GM21786 (cell line): ENCODE measurements around the gene AP4B1.

Experiments used
- ATAC-seq: cut with Tn5 transposase; IDR thresholded peaks from one replicate; pipeline ENCODE4 v1.9.1; 2021; ENCODE audit not compliant: unreplicated experiment

Gene AP4B1

DNA sequence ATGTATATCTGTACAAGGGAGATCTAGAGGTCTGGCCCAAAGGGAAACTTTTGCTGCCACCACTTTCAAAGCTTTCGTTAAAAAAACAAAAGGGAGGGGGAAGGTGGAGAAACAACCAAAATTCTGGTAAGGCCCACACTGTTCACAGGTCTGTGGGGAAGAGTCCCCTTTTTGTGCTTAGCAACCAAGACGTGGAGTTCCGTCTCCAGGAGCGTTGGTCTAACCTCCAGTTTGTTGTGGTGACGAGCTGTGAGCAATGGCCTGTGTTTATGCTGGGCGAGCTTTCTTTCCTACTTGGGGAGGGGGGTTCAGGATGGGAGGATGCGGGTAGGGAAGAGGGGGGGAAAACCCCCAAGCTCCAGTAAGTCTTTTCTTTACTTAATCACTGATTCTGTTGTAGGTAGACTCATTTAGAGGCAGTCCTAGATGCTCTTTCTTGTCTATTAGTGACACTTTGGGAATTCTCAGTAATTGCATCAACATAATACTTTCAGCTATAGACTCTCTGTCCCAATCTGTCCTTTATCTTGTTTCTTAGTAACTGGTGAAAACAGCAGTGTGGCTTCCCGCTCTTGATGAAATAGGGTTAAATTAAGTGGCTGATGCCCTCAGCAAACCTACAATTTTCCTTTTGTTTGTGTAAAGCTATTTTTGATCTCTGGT, 26.0 kb upstream of the AP4B1 start:
- peak; percentile 25 for ATAC-seq

DNA sequence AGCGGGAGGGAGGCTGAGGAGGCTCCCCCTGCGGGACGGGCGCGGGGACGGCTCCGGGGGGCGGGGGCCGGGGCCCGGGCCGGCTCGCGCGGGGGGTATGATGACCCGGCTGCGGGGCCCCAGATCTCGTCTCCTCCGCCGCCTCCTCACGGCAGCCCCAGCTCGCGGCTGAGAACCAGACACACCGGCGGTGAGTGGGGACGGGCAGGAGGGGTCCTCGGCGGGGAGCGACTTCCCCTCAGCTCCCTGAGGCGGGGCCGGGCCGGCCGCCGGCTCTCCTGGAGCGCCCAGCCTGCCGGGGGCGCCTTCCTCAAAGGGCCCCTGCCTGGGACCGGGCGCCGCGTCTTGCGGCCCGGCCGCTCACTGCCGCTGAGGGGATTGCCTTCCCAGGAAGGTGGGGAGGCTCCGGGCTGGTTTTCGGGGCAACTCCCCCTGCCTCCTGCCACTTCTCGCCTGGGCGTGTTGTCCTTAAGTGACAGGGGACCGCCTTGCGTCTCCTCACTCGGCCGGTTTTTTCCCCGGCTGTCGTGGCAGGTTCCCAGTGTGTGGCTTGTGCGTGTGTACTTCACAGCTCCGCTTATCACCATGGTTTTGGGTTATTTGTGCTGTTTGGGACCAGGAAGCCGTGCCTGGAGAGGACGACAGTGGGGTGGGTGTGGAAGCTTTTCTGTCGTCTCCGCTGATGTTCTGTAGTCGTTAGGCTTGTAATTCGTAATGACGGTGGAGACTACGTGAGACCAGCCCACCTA, 25.3 kb upstream of the AP4B1 start:
- peak; percentile 22 for ATAC-seq

DNA sequence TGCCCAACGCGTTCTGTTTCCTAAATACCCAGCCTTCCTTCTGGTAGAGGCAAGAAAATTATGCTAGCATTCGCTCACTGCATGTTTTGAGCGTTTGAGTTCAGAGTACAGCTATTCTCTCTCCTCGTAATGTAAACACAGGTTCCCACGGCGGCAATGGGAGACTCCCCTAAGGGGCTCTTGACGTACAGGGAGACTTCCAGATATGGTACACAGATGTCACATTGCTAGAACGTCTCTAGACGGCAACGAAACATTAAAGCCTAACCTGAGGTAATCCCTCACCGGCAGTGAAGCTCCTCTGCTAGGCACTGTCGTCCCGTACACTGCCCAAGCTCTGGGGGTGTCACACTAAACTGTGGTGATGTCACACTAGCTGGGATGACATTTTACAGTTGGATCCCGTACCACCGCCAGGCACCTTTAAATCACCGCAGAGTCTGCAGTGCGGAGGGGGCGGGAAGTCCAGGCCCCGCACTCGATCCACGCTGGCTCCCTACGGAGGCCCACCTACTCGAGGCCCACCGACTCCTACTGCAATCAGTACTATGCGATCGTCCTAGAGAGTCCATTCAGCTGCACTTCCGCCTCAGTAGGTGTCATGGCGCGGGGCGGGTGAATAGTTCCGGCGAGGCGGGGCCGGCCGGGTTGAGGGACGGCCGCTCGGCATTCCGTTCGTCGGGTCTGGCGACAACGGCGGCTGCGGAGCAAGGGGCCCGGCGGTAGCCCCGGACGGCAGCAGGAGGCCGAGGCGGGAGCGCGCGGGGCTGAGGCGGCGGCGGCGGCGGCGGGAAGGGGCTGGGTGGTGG, 24.5 kb upstream of the AP4B1 start, which contains the start of gene HIPK1:
HIPK1 (plus strand) TSS at position 384 of the 809 bp plus-strand sequence.
- peak; percentile 60 for ATAC-seq

DNA sequence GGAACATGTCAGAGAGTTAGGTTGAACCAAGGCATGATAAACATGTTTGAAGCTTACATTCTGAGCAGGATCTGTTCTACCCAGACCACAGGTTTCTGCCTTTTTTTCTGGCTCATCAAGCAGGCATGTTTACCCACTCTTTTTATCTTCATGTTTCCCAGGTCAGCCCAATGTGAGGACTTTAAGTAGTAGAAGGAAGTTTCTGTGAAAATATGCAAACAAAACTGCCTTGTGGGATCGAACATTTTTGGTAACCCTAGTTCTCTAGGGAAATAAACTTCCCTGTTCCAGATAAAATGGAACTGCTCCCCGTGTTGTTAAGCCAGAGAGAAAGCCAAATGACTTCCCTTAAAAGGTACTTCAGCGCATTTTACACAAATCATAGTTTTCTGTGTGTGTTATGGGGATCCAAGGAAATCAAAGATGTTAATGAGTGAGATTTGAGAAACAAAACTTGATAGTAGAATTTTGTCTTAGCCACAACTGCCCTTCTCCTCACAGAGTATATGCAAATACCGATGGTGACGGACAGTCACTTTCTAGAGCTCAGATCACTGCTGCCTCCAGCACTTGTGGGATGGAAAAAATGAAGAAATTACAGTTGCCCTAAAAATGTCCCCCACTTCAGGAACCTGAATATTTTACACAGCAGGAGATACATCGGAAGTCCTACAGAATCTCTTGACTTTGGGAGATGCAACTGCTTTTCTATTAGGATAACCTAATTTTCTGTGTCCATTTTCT, 23.8 kb upstream of the AP4B1 start:
- ATAC-seq = peak; percentile 33

DNA sequence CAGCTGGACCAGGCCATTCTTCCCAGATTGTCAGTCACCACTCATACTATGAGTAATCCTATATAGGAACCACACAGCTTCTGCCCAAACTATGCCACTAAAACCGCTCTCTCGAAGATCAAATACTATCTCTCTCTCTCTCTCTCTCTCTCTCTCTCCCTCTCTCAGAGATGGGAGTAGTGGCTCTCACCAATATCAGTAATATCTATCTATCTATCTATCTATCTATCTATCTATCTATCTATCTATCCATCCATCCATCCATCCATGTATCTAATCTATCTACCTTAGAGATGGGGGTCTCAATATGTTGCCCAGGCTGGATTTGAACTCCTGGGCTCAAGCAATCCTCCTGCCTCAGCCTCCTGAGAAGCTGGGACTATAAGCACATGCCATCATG, 19.9 kb upstream of the AP4B1 start:
- ATAC-seq = no peak

DNA sequence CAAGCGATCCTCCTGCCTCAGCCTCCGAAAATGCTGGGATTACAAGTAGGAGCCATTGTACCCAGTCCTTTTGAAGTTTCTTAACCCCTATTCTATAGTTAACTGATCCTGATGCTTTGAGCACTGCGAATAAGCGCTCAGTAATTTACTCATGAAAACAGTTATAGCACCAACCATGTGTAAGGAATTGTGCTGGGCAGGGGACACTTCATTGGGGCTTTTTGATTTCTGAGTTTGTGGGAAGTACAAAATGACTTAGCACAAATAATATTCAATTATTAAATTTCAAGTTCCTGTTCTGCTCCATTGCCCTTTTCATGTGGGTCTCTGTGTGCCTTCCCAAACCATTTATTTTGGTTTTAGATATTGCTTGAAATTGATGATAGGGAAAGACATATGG, 18.4 kb upstream of the AP4B1 start:
- ATAC-seq = no peak

DNA sequence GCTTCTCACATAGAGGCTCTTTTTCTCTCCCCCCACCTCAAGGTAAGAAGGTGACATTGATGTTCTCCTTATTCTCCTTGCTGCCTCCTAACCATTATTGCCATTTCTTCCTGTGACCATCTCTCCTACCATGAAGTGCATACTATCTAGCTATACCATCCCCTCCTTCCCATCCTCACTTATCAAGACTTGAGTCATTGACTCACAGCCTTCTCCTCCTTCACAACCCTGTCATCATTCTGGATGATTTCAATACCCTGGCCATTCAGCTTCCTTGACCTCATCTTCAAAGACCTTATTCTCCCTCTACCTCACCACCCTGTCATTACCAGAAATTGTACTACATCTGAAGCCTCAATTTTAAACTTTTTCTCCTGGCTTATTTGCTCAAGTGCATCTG, 13.6 kb upstream of the AP4B1 start:
- no peak for ATAC-seq

DNA sequence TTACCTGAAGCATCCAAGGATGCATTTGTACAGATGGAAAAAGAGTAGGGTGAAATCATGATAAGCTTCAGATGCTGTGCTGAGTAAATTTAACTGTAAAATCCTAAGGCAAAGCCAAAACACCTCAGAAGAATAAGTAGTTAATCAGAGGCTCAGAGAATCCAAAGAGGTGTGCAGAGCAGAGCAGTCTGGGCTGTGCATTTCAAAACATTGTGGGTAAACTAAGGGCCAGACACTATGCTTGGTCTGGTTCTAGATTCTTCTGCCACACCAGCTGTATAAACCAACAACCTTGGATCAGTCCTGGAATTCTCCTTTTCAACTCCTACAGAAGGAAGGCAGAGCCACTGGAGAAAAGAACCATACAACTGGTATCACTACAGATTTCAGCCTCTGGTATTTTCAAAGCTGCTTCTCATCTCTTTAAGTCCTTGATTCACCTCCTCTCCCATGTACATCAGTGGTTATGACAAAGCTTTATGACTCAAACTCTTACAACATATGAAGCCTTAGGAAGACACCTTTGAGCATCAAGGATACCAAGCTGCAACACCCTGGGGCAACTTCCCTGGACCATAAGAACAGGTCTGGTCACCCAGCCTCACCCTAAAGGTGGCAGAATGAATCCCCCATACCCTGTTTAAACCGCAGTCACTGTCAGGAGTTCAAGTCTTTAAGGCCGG, 12.9 kb upstream of the AP4B1 start:
- no peak for ATAC-seq

DNA sequence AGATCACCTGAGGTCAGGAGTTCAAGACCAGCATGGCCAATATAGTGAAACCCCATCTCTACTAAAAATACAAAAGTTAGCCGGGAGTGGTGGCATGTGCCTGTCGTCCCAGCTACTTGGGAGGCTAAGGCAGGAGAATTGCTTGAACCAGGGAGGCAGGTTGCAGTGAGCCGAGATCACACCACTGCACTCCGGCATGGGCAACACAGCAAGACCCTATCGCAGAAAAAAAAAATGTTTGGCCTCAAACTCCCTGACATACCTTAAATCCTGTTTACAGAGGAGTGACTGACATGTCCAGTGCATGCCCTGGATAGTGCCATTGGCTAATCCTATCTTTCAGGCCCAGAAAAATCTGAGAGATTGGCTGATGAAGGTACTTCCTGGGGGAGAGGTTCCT, 12.4 kb upstream of the AP4B1 start:
- ATAC-seq = no peak

DNA sequence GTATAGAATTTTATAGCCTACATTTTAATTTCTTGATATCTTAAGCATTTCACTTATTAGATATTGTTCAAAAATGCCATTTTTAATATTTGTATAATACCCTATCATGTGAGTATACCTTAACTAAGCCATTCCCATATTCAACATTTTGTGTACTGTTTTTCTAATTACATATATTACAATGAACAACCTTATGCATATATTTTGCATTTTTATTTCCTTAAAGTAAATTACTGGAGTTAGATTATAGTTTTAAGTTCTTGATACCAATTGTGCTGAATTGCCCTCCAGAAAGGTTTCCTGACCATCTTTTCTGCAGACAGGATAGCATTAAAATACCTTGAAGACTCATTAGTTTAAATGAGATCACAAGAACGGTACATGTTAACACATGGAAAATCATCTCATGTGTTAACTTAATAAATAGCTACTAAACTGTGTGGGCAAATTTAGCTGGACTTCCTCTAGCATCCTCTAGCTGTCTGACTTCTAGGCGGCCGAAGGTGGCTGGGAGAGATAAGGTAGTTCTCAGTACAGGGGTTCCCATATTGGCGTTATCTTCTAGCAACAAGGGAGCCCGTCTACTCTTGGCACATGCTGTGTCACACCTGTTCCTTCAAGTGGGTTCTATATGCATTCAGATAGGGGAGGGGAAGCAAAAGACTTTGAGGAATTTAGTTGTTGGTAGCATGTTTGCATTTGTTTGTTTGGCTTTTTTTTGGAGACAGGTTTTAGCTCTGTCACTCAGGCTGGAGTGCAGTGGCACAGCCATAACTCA, 9.5 kb upstream of the AP4B1 start:
- ATAC-seq = no peak

DNA sequence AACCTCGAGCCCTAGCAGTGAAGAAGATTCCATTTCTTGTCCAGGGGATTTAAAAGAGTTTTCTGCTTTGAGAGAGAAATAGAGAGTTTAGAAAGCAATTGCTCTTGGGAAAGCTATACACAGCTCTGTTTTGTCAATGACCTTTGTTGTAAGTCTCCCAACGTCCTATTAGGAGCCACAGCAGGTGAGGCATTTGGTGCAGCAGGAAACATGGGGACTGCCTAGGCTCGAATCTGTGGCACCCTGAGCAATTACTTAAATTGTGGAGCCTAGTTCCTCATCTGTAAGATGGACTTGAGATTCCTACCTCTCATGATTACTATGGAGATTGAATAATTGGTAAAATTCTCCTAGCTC, 8.7 kb upstream of the AP4B1 start:
- no peak for ATAC-seq

DNA sequence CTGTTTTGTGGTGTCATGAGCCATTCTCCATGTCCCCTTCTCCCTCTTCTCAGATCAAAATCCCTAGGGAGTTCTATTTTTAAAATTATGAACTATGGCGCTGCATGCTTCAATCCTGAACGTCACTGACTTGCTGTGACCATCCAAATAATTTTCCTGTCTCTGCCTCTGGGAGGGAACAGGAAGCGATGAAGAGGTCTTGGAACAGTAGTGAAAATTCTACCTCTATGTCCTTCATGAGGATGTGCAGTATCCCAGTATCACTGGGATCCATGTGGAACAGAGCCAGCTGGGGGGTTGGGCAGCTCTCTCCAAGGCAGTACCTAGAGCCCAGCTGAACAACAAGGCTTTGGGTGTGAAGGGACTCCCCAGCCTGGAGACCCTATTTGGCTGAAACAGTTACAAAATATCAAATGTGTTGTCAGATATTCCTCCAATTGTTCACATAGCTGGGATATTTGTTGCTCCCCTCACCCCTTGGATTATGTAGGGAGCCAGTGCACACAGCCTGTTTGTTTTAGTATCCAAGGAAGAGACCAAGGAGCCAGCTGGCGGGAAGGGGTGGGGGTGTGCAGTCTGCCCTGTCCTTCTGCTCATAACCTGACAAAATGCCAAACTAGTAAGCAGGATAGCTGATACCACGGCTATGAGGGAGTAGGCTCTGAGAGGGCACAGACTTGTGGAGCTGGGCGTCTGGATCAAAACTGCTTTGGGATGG, 8.2 kb upstream of the AP4B1 start:
- no peak for ATAC-seq

DNA sequence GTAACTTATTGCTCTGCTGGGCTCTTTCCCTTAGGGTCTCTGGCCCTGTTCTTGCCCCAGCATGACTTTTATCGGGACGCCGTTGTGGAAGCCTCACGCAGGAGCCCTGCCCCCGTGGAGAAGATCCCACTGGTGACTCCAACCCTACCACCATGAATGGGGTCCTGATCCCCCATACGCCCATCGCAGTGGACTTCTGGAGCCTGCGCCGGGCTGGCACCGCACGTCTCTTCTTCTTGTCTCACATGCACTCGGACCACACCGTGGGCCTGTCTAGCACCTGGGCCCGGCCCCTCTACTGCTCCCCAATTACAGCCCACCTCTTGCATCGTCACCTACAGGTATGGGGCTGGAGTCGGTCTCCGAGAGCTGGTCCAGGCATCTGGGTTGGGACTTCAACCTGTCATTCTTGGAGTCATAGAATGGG, 849 bp upstream of the AP4B1 start:
- ATAC-seq = no peak

DNA sequence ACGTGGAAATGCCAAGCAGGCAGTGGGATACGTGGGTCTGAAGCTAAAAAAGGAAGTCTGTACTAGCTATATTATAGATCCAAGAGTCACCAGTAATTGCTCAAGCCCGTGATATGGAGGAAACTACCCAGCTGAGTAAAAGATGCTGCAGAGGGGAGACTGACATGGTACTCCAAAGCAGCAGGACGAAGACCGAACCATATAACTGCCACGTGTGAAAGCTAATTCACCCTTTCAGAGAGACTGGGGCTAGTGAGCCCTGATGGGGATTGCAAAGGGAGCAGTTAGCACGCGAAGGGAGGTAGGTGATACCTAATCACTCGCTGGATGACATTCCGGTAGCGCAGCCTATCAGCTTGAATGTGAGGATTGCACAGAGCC, 316 bp downstream of the AP4B1 start:
- peak; percentile 25 for ATAC-seq

DNA sequence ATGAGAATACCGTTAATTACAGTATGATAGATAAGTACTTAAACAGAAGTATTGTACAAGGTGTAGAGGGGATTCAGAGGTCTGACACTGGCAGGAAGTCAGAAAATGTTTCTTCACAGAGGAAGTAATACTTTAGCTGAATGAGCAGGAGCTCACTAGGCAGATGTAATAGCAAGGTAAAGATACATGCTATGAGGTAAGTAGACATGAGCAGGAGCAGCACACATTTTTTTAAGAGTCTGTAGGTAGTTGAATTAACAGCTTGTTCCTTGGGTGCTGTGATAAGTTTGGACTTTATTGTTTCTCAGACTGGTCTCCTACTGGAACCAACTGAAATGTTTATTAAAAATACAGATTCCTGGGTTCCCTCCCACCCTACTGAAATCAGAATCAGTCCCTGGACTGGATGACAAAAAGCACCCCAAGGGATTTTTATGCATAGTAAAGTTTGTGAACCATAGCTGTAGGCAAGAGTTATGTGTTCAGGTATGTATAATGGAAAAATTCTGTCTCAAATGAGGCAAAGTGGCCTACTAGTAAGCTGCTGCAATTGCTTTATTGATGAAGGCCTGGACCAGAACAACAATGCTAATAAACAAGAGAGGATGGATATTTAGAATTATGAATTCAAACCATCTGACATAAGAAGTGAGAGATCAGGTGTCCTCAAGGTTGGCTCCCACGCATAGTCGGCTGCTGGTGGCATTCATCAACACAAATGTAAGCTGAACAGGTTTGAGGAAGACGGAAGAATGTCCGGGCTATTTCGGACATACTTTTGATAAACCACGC, 902 bp downstream of the AP4B1 start:
- ATAC-seq = no peak

DNA sequence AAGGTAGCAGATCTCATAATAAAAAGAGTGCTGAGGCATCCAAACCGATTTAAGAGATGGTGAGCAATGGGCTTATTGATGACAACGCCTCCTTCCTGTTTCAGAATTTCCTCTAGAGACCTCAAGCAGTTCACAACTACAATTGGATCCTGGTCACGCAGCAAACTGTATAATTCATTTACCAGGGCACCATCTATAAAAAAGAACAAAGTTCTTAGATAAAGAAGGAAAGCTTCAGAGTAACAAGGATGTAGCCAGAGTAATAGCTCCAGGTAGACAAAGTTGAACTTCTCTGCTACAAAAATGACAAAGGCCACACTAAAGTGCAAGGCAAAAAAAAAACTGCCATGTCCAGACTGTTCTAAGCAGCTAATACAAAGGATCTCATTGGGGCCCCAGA, 3.4 kb downstream of the AP4B1 start:
- ATAC-seq = no peak

DNA sequence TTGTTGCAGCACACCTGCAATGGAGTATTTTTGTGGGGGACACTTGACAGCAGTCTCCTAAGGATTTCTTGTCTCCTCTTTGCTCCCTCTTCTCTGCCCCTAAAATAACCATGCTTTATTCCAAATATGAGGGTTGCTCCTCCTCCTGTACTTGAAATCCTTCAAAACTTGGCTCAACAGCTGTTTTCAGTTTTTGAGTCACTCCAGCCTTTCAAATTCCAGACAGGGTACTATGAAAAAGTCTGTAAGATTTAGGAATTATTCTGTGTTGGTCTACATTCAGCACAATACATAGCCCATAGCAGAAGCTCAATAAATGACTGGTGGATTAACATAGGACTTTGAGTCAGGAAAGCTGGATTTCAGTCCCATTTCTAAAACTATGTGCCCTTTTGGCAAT, 5.5 kb downstream of the AP4B1 start:
- no peak for ATAC-seq

DNA sequence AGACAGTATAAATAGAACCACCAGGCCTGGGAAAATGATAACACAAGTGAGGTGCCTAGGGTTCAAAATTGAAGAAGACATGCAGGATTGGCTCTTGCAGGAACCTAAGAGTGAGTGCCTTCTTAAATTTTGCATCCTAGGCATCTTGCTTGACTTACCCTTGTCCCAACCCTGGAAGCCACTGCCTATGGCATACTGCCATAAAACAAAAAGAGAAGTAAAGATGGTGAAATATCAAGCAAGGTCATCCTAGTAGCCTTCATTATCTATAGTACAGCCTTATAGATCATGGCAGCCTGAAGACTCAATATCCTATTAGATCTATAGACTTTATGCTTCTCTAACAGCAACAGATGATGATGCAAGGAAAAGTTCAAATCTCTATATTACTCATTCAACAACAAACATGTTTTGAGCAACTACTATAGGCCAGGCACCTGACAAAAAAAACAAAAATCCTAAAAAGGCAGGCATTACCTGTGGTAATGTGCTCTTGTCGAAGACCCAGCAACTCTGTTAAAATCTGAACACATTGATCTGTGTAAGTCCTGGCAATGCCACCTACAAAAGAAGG, 6.3 kb downstream of the AP4B1 start:
- no peak for ATAC-seq
